Breast epithelium (tissue), 3 donors: ENCODE results near the gene CFAP46.

Experiments
- CTCF ChIP-seq, 3 donors: fragments of 450-650 bp; IDR thresholded peaks; one replicate each; pipeline ENCODE4 v1.5.1; 2016 to 2017; ENCODE audit warnings: antibody characterized with exemption in 3 of 3, mild to moderate bottlenecking in 3 of 3, moderate library complexity in 3 of 3
- POLR2A ChIP-seq: fragments of 450-650 bp; IDR thresholded peaks from one replicate; pipeline ENCODE4 v1.6.1; 2016; ENCODE audit warnings: antibody characterized with exemption, mild to moderate bottlenecking, moderate library complexity
- POLR2AphosphoS5 ChIP-seq, 3 donors: sonication (generic); formaldehyde crosslinking; IDR thresholded peaks; one replicate each; pipeline ENCODE4 v1.6.1; 2017; ENCODE audit warnings: antibody characterized with exemption in 3 of 3

DNA sequence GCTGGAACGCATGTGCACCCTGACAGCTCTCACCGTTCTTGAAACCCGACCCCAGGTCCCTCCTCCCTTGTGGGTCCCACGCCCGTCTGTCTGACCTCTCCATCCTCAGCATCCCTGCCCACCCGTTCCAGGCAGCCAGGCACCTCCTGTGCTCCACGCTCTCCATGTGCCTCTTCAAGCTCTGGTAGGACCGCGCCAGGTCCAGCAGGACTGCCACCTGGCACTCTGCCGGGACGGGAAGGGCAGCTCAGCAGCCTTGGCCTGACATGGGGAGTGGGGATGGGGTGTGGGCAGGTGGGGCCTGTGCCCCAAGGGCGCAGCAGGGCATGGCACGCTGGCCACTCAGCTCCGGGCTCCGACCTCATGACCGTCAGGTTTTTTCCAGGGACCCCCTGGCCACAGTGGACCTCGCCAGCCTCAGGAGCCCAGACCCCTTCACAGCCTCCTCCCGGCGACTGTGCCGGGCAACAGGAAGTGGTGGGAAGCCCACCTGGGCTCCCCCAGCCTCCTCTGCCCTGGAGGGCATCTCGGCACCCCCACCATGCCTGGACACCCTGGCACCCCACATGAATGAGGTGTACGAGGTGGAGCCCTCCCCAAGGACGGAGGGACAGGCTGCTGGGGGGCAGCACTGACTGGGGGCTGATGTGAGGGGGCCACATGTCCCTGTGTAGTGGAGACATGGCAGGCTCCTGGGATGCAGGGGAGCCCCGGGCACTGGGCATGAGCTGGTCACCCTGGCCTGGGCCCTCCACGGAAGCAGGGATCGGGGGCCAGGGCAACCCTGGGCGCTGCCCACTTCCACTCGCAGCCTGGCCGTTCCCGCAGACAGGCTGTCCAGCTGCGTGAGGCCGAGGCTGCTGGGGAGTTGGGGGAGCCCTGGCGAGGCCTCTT lies 131.3 kb downstream of the CFAP46 start:
- no peak for TF ChIP-seq CTCF (IDR thresholded peaks at IDR 0.05)
- no peak for TF ChIP-seq POLR2A
- no peak for TF ChIP-seq POLR2AphosphoS5 (IDR thresholded peaks at IDR 0.05)
